SK-N-MC (cell line): ENCODE results near the gene SUGP1.

Experiments
- DNase-seq: peaks from one replicate; pipeline ENCODE4 v3.0.0-alpha.2; 2011; ENCODE audit warnings: low read depth, low spot score
- H3K27ac ChIP-seq: fragments of 200-600 bp; sonication (generic); 2 replicates; pipeline ENCODE4 v1.5.1; 2016; ENCODE audit warnings: mixed run types
- H3K36me3 ChIP-seq: fragments of 200-600 bp; sonication (generic); 2 replicates; pipeline ENCODE4 v1.6.1; 2017; ENCODE audit warnings: antibody characterized with exemption, low read length, mixed read lengths; ENCODE audit not compliant: insufficient read depth
- H3K4me3 ChIP-seq: fragments of 200-600 bp; sonication (generic); 2 replicates; pipeline ENCODE4 v1.5.1; 2016
- H3K9ac ChIP-seq: fragments of 200-600 bp; sonication (generic); 2 replicates; pipeline ENCODE4 v1.8.0; 2017; ENCODE audit warnings: mixed run types, mixed read lengths; ENCODE audit not compliant: insufficient read length
- H3K9me3 ChIP-seq: fragments of 200-600 bp; sonication (generic); 2 replicates; pipeline ENCODE4 v1.6.1; 2017; ENCODE audit warnings: low read depth, mild to moderate bottlenecking, antibody characterized with exemption, low read length, moderate library complexity, mixed read lengths
- EZH2 ChIP-seq: fragments of 200-600 bp; sonication (generic); IDR thresholded peaks from one replicate; pipeline ENCODE4 v1.6.1; 2017; ENCODE audit warnings: antibody characterized with exemption
- FOXP2 ChIP-seq: optimal IDR thresholded peaks from 2 replicates; pipeline ENCODE3; 2011; ENCODE audit warnings: mild to moderate bottlenecking, moderate library complexity; ENCODE audit not compliant: insufficient read depth; ENCODE audit errors: extremely low read length, control extremely low read depth
- POLR2AphosphoS5 ChIP-seq: IDR thresholded peaks from 2 replicates; pipeline ENCODE4 v1.6.1; 2012; ENCODE audit warnings: mild to moderate bottlenecking, low read depth, low read length, borderline replicate concordance

Gene SUGP1

GRCh38 chr19:19238126-19238894, 82.0 kb downstream of the SUGP1 start:
- no peak for DNase-seq
- H3K4me3 ChIP-seq, result no peak overlapping the region
- no peaks in the 10 kb centered on the region for H3K9me3 ChIP-seq
- no peak for TF ChIP-seq EZH2
- TF ChIP-seq FOXP2, result no peak
- TF ChIP-seq POLR2AphosphoS5, result no peak
- no peaks in the 10 kb centered on the region for H3K36me3 ChIP-seq
- H3K27ac ChIP-seq, result no peak overlapping the region
- no peak overlapping the region for H3K9ac ChIP-seq

- Histone ChIP-seq H3K9me3 (no peaks in the 10 kb centered on the region), H3K27ac (no peak overlapping the region), H3K9ac (no peak overlapping the region), H3K36me3 (no peaks in the 10 kb centered on the region), H3K4me3 (no peak overlapping the region)
- TF ChIP-seq POLR2AphosphoS5, result no peak
- TF ChIP-seq EZH2, result no peak
- TF ChIP-seq FOXP2, result no peak
- no peak for DNase-seq
These were observed 84.1 kb downstream of the SUGP1 start for GRCh38 chr19:19236173-19236572.

- TF ChIP-seq FOXP2 (no peak), POLR2AphosphoS5 (no peak), EZH2 (no peak)
- no peak for DNase-seq
- no peak overlapping the region for H3K9ac ChIP-seq
- no peaks in the 10 kb centered on the region for H3K36me3 ChIP-seq
- no peaks in the 10 kb centered on the region for H3K9me3 ChIP-seq
- no peak overlapping the region for H3K4me3 ChIP-seq
- H3K27ac ChIP-seq, result no peak overlapping the region
These were observed 86.0 kb downstream of the SUGP1 start for GRCh38 chr19:19234220-19234816.

- no peak for TF ChIP-seq POLR2AphosphoS5
- TF ChIP-seq EZH2, result no peak
- no peak for TF ChIP-seq FOXP2
- Histone ChIP-seq H3K27ac (no peak overlapping the region), H3K4me3 (no peak overlapping the region), H3K9ac (no peak overlapping the region), H3K36me3 (no peaks in the 10 kb centered on the region), H3K9me3 (no peaks in the 10 kb centered on the region)
- DNase-seq, result no peak
These were observed 88.0 kb downstream of the SUGP1 start for GRCh38 chr19:19232261-19232721.

- no peak for DNase-seq
- no peak overlapping the region for H3K4me3 ChIP-seq
- no peak overlapping the region for H3K9ac ChIP-seq
- no peak overlapping the region for H3K27ac ChIP-seq
- H3K9me3 ChIP-seq, result no peaks in the 10 kb centered on the region
- H3K36me3 ChIP-seq, result no peaks in the 10 kb centered on the region
- TF ChIP-seq FOXP2 (no peak), EZH2 (no peak), POLR2AphosphoS5 (no peak)
These were observed 89.3 kb downstream of the SUGP1 start for GRCh38 chr19:19230999-19231398.

GRCh38 chr19:19229701-19230100, 90.6 kb downstream of the SUGP1 start:
- Histone ChIP-seq H3K9ac (no peak overlapping the region), H3K9me3 (no peaks in the 10 kb centered on the region), H3K27ac (no peak overlapping the region), H3K4me3 (no peak overlapping the region), H3K36me3 (no peaks in the 10 kb centered on the region)
- DNase-seq, result no peak
- TF ChIP-seq FOXP2 (no peak), EZH2 (no peak), POLR2AphosphoS5 (no peak)

- Histone ChIP-seq H3K27ac (no peak overlapping the region), H3K9me3 (no peaks in the 10 kb centered on the region), H3K36me3 (no peaks in the 10 kb centered on the region), H3K4me3 (no peak overlapping the region), H3K9ac (no peak overlapping the region)
- no peak for TF ChIP-seq EZH2
- no peak for TF ChIP-seq FOXP2
- TF ChIP-seq POLR2AphosphoS5, result no peak
- DNase-seq, result no peak
These were observed 93.1 kb downstream of the SUGP1 start for GRCh38 chr19:19227217-19227616.

- no peak for DNase-seq
- H3K27ac ChIP-seq, result no peak overlapping the region
- no peaks in the 10 kb centered on the region for H3K9me3 ChIP-seq
- H3K36me3 ChIP-seq, result no peaks in the 10 kb centered on the region
- no peak overlapping the region for H3K9ac ChIP-seq
- no peak overlapping the region for H3K4me3 ChIP-seq
- TF ChIP-seq EZH2 (no peak), POLR2AphosphoS5 (no peak), FOXP2 (no peak)
These were observed 93.6 kb downstream of the SUGP1 start for GRCh38 chr19:19226663-19227062.
